H1 (cell line): Measurements from ENCODE around the gene STARD4. TPM values are rescaled to one million over a fixed set of nuclear protein-coding genes. Genes with fewer than 3 reads are reported as not detected.

Experiments used
- CTCF ChIA-PET: fragments of 300-600 bp; sonication (Branson Sonifier 250); formaldehyde crosslinking; loops from one replicate; lab custom pipeline; 2021; ENCODE audit not compliant: partially characterized antibody; lab: Charles Lee
- POLR2A ChIA-PET: fragments of 300-600 bp; sonication (Branson Sonifier 250); formaldehyde crosslinking; loops from one replicate; lab custom pipeline; 2021; ENCODE audit warnings: inconsistent platforms; ENCODE audit not compliant: partially characterized antibody; lab: Charles Lee
- DNase-seq, 2 experiments: peaks; one replicate each; pipeline versions ENCODE4 v3.0.0 to v3.0.0-alpha.2; 2010 to 2022; ENCODE audit warnings: low spot score in 2 of 2, low read depth in 1 of 2, mixed read lengths in 1 of 2
- FAIRE-seq: peaks from 2 replicates; lab custom pipeline; 2011; peaks lifted over from hg19 to GRCh38; lab: Jason Lieb, UNC
- H2AFZ ChIP-seq: 2 replicates; pipeline ENCODE4 v1.8.1; 2012; ENCODE audit warnings: low read length, inconsistent platforms
- H2AK5ac ChIP-seq: 2 replicates; pipeline ENCODE4 v1.6.1; 2013; ENCODE audit warnings: low read depth, low read length
- H2BK120ac ChIP-seq: replicated peaks from 2 replicates; pipeline ENCODE3; 2013; ENCODE audit warnings: low read depth, low read length, inconsistent platforms
- H2BK12ac ChIP-seq: 2 replicates; pipeline ENCODE4 v1.6.1; 2013; ENCODE audit warnings: low read depth, low read length
- H2BK15ac ChIP-seq: 2 replicates; pipeline ENCODE4 v1.6.1; 2013; ENCODE audit warnings: low read length
- H2BK20ac ChIP-seq: 2 replicates; pipeline ENCODE4 v1.6.1; 2013; ENCODE audit warnings: low read length
- H2BK5ac ChIP-seq: 2 replicates; pipeline ENCODE4 v1.6.1; 2013; ENCODE audit warnings: low read depth, low read length
- H3K14ac ChIP-seq: 2 replicates; pipeline ENCODE4 v1.6.1; 2013; ENCODE audit warnings: inconsistent platforms; ENCODE audit not compliant: insufficient read length
- H3K18ac ChIP-seq: 2 replicates; pipeline ENCODE4 v1.6.1; 2013; ENCODE audit warnings: low read length; ENCODE audit errors: extremely low read depth
- H3K23ac ChIP-seq: 2 replicates; pipeline ENCODE4 v1.6.1; 2013; ENCODE audit warnings: inconsistent platforms; ENCODE audit not compliant: insufficient read length
- H3K23me2 ChIP-seq: 2 replicates; pipeline ENCODE4 v1.6.1; 2013; ENCODE audit warnings: low read depth, low read length
- H3K27ac ChIP-seq: 2 replicates; pipeline ENCODE4 v1.6.1; 2011; ENCODE audit warnings: low read depth, low read length, inconsistent platforms
- H3K27me3 ChIP-seq, 4 experiments: replicated peaks in 1 of 4; 1 replicate in 1 of 4; 2 replicates in 3 of 4; pipeline versions ENCODE4 v1.6.1 to v1.8.1; 2011 to 2013; ENCODE audit warnings: low read length in 3 of 4, mild to moderate bottlenecking in 3 of 4, inconsistent platforms in 2 of 4, mixed read lengths in 2 of 4, moderate library complexity in 1 of 4; ENCODE audit not compliant: control insufficient read depth in 3 of 4, insufficient read depth in 3 of 4; ENCODE audit errors: extremely low read depth in 1 of 4
- H3K36me3 ChIP-seq, 4 experiments: 2 replicates each; pipeline versions ENCODE4 v1.6.1 to v1.8.1; 2011 to 2013; ENCODE audit warnings: mild to moderate bottlenecking in 4 of 4, low read length in 3 of 4, moderate library complexity in 2 of 4, control low read depth in 1 of 4, inconsistent platforms in 1 of 4; ENCODE audit not compliant: insufficient read depth in 4 of 4, control insufficient read depth in 2 of 4
- H3K4ac ChIP-seq: replicated peaks from 2 replicates; pipeline ENCODE3; 2013; ENCODE audit warnings: low read length, low read depth, mixed read lengths, inconsistent platforms; ENCODE audit not compliant: insufficient read length
- H3K4me1 ChIP-seq, 4 experiments: replicated peaks in 1 of 4; 1 replicate in 1 of 4; 2 replicates in 3 of 4; pipeline versions ENCODE4 v1.6.1 to v1.8.1; 2011 to 2013; ENCODE audit warnings: low read length in 3 of 4, inconsistent platforms in 2 of 4, mixed read lengths in 1 of 4; ENCODE audit not compliant: insufficient read depth in 4 of 4, control insufficient read depth in 3 of 4
- H3K4me2 ChIP-seq, 2 experiments: 2 replicates each; pipeline versions ENCODE4 v1.6.1 to v1.8.1; 2011 to 2013; ENCODE audit warnings: low read depth in 2 of 2, low read length in 2 of 2, control low read depth in 1 of 2, inconsistent platforms in 1 of 2, mild to moderate bottlenecking in 1 of 2; ENCODE audit not compliant: insufficient read depth in 1 of 2
- H3K4me3 ChIP-seq, 4 experiments: fragments of 200-600, 300-600 bp in 1 of 4; sonication (generic), shearing (Covaris generic), sonication (Bioruptor Twin) in 1 of 4; 2 replicates each; pipeline versions ENCODE4 v1.5.1 to v1.8.1; 2011 to 2016; ENCODE audit warnings: low read length in 4 of 4, low read depth in 3 of 4, control low read depth in 2 of 4, inconsistent platforms in 2 of 4, mild to moderate bottlenecking in 2 of 4, mixed read lengths in 1 of 4, moderate library complexity in 1 of 4; ENCODE audit not compliant: insufficient read depth in 2 of 4; ENCODE audit errors: extremely low read depth in 1 of 4
- H3K56ac ChIP-seq: replicated peaks from 2 replicates; pipeline ENCODE3; 2013; ENCODE audit warnings: low read depth, mild to moderate bottlenecking, mixed read lengths, low read length, inconsistent platforms; ENCODE audit not compliant: insufficient read length
- H3K79me1 ChIP-seq: 2 replicates; pipeline ENCODE4 v1.6.1; 2013; ENCODE audit warnings: low read depth, low read length, control low read depth
- H3K79me2 ChIP-seq, 2 experiments: 2 replicates each; pipeline versions ENCODE4 v1.6.1 to v1.8.1; 2012 to 2013; ENCODE audit warnings: low read length in 2 of 2, mild to moderate bottlenecking in 2 of 2, inconsistent platforms in 1 of 2; ENCODE audit not compliant: insufficient read depth in 2 of 2, control insufficient read depth in 1 of 2
- H3K9ac ChIP-seq, 4 experiments: replicated peaks in 1 of 4; 1 replicate in 1 of 4; 2 replicates in 3 of 4; pipeline versions ENCODE4 v1.6.1 to v1.8.1; 2011 to 2013; ENCODE audit warnings: low read depth in 3 of 4, low read length in 3 of 4, control low read depth in 2 of 4, mild to moderate bottlenecking in 2 of 4, moderate library complexity in 2 of 4, inconsistent platforms in 1 of 4; ENCODE audit errors: extremely low read depth in 1 of 4
- H3K9me3 ChIP-seq, 2 experiments: 2 replicates each; pipeline versions ENCODE4 v1.6.1 to v1.8.1; 2012 to 2013; ENCODE audit warnings: mild to moderate bottlenecking in 2 of 2, moderate library complexity in 2 of 2, control low read depth in 1 of 2, inconsistent platforms in 1 of 2, low read depth in 1 of 2, low read length in 1 of 2, mixed read lengths in 1 of 2; ENCODE audit not compliant: insufficient read depth in 2 of 2
- H4K20me1 ChIP-seq, 2 experiments: replicated peaks in 1 of 2; 2 replicates each; pipeline versions ENCODE3 to v1.8.1; 2011 to 2013; ENCODE audit warnings: inconsistent platforms in 2 of 2, low read length in 2 of 2, mild to moderate bottlenecking in 1 of 2; ENCODE audit not compliant: insufficient read depth in 2 of 2, control insufficient read depth in 1 of 2
- H4K5ac ChIP-seq: 2 replicates; pipeline ENCODE4 v1.6.1; 2013; ENCODE audit warnings: low read length, low read depth, mixed read lengths, inconsistent platforms; ENCODE audit not compliant: insufficient read length
- H4K8ac ChIP-seq: 2 replicates; pipeline ENCODE4 v1.8.0; 2013; ENCODE audit warnings: mild to moderate bottlenecking, moderate library complexity, low read length, inconsistent platforms; ENCODE audit not compliant: insufficient read depth; ENCODE audit errors: extremely low read depth
- H4K91ac ChIP-seq: replicated peaks from 2 replicates; pipeline ENCODE3; 2013; ENCODE audit warnings: low read length, mixed read lengths, inconsistent platforms; ENCODE audit not compliant: insufficient read length
- CBX8 ChIP-seq: fragments of 300-800, 300-1000 bp; sonication (generic); IDR thresholded peaks from 2 replicates; pipeline ENCODE4 v1.7.1; 2016; ENCODE audit warnings: low read depth, low read length, borderline replicate concordance
- CHD2 ChIP-seq: IDR thresholded peaks from 2 replicates; pipeline ENCODE4 v1.6.1; 2012; ENCODE audit warnings: low read length, improper control_type of control experiment
- CREB1 ChIP-seq: IDR thresholded peaks from 2 replicates; pipeline ENCODE4 v1.6.1; 2012; ENCODE audit warnings: inconsistent platforms
- CTBP2 ChIP-seq: IDR thresholded peaks from 2 replicates; pipeline ENCODE4 v1.7.0; 2011; ENCODE audit warnings: borderline replicate concordance, mild to moderate bottlenecking, moderate library complexity, mixed read lengths, low read length; ENCODE audit not compliant: insufficient read depth, insufficient read length
- EGR1 ChIP-seq: IDR thresholded peaks from 2 replicates; pipeline ENCODE4 v1.6.1; 2011; ENCODE audit warnings: low read depth, low read length, borderline replicate concordance
- JUN ChIP-seq: IDR thresholded peaks from 2 replicates; pipeline ENCODE4 v1.6.1; 2011; ENCODE audit warnings: low read depth, mild to moderate bottlenecking, improper control_type of control experiment, low read length
- POLR2A ChIP-seq, 2 experiments: IDR thresholded peaks; 1 replicate in 1 of 2; 2 replicates in 1 of 2; pipeline ENCODE4 v1.6.1; 2011; ENCODE audit warnings: low read depth in 2 of 2, low read length in 2 of 2, mild to moderate bottlenecking in 2 of 2; ENCODE audit errors: control extremely low read depth in 1 of 2
- RBBP5 ChIP-seq: IDR thresholded peaks from 2 replicates; pipeline ENCODE4 v1.7.1; 2012; ENCODE audit warnings: low read depth, mild to moderate bottlenecking, inconsistent platforms, low read length, moderate library complexity, borderline replicate concordance
- SP2 ChIP-seq: IDR thresholded peaks from 2 replicates; pipeline ENCODE4 v1.6.1; 2012; ENCODE audit warnings: mild to moderate bottlenecking, low read length, inconsistent platforms
- WGBS, 2 experiments: shearing (Covaris generic) in 1 of 2; methylation state at CpG; one replicate each; pipeline versions ENCODE4 v1.1.6 to v1.1.7; 2013 to 2015; ENCODE audit warnings: low lambda C conversion rate in 2 of 2, mixed read lengths in 2 of 2, inconsistent platforms in 1 of 2, low coverage in 1 of 2, missing lambda C conversion rate in 1 of 2; ENCODE audit not compliant: insufficient replicate concordance in 2 of 2, insufficient coverage in 1 of 2, insufficient read length in 1 of 2; ENCODE audit errors: extremely low coverage in 1 of 2, missing lambda C conversion rate in 1 of 2; 5-methylcytosine and 5-hydroxymethylcytosine counted together
- polyA plus RNA-seq, 7 experiments: library from polyadenylated mRNA; depleted of rRNA in 3 of 7; stranded (reverse) in 5 of 7; unstranded in 2 of 7; fragments of >200 nt in 5 of 7; fragments of 200-250 nt in 2 of 7; gene quantifications; 1 replicate in 5 of 7; 2 replicates in 1 of 7; 4 replicates in 1 of 7; pipeline versions ENCODE4 v1.2.1 to v1.2.3, GENCODE V29; 2011 to 2013; ENCODE audit warnings: missing spikeins in 2 of 7, mixed read lengths in 2 of 7
- total RNA-seq: library from RNA; stranded (reverse); fragmentation: NEBNext Ultra II Directional; extraction: Animal tissue kit (Norgen Biotek cat#: 25700); gene quantifications from 2 replicates; pipeline ENCODE4 v1.2.1, GENCODE V29; 2021
- TF ChIP-seq, protein P1 (sequence below), 3 experiments: IDR thresholded peaks; 1 replicate in 2 of 3; 2 replicates in 1 of 3; pipeline versions ENCODE4 v1.5.1 to v1.6.1; 2011; ENCODE audit warnings: low read length in 3 of 3, mild to moderate bottlenecking in 3 of 3, inconsistent platforms in 2 of 3, low read depth in 1 of 3, moderate library complexity in 1 of 3; ENCODE audit not compliant: insufficient read depth in 1 of 3; ENCODE audit errors: control extremely low read depth in 1 of 3
- TF ChIP-seq, protein P2 (sequence below): IDR thresholded peaks from 2 replicates; pipeline ENCODE4 v1.6.1; 2012; ENCODE audit warnings: inconsistent platforms
- TF ChIP-seq, protein P3 (sequence below): IDR thresholded peaks from 2 replicates; pipeline ENCODE4 v1.6.1; 2012; ENCODE audit warnings: inconsistent platforms

STARD4 gene
- total and polyA plus RNA-seq, 2 of the 8 experiments (the other 6 are each of a cell fraction or from before 2014, with no cell fraction given), result 10.8 to 47.9 TPM

DNA sequence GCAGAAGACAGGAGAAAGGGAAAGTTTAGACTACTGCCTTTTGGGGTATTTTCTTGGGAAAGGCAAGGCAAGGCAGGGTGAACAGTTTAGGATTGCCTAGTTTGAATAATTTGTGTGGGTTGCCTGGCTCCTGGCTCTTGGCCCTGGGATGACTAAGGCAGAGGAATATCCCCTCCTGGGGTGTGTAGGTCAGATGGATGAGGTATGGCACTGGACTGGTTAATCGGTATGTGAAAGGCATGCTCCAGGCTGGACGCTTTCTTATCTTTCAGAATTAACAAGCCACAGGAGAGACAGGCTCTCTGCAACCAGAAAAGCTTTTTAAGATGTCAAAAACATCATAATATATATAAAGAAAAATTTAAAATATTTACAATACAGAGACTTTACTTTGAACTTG lies 58.6 kb downstream of the STARD4 start:
- H3K79me1 ChIP-seq, result no peaks in the 10 kb centered on the region
- H3K4ac ChIP-seq, result no peak overlapping the region
- 84% methylated on average over 2 of the region's 2 CpGs; no CpG with 5 or more reads in 1 of the 2 experiments for WGBS, 2 experiments
- H3K23me2 ChIP-seq, result no peaks in the 10 kb centered on the region
- H3K14ac ChIP-seq, result no peak overlapping the region
- H2AK5ac ChIP-seq, result no peak overlapping the region
- no peak overlapping the region for H2AFZ ChIP-seq
- DNase-seq (no peak), FAIRE-seq (no peak)
- no peak overlapping the region for H4K8ac ChIP-seq
- H3K27ac ChIP-seq, result no peak overlapping the region
- H3K4me3 ChIP-seq, result no peak overlapping the region
- no peak overlapping the region for H3K9ac ChIP-seq
- H3K27me3 ChIP-seq, result no peaks in the 10 kb centered on the region
- no peak overlapping the region for H2BK5ac ChIP-seq
- H3K4me2 ChIP-seq, result no peak overlapping the region
- no peak overlapping the region for H2BK20ac ChIP-seq
- H2BK15ac ChIP-seq, result no peak overlapping the region
- no peak overlapping the region for H3K56ac ChIP-seq
- H2BK12ac ChIP-seq, result no peak overlapping the region
- H4K91ac ChIP-seq, result no peak overlapping the region
- H3K36me3 ChIP-seq, result no peaks in the 10 kb centered on the region
- H3K79me2 ChIP-seq, result no peaks in the 10 kb centered on the region
- no peak overlapping the region for H2BK120ac ChIP-seq
- H4K20me1 ChIP-seq, result no peaks in the 10 kb centered on the region
- CTCF ChIA-PET, result no interaction called here
- no peak overlapping the region for H3K18ac ChIP-seq
- H3K23ac ChIP-seq, result no peak overlapping the region
- no peaks in the 10 kb centered on the region for H3K4me1 ChIP-seq
- POLR2A ChIA-PET, result no interaction called here
- no peaks in the 10 kb centered on the region for H3K9me3 ChIP-seq
- H4K5ac ChIP-seq, result no peak overlapping the region
- TF ChIP-seq, protein P1, sequence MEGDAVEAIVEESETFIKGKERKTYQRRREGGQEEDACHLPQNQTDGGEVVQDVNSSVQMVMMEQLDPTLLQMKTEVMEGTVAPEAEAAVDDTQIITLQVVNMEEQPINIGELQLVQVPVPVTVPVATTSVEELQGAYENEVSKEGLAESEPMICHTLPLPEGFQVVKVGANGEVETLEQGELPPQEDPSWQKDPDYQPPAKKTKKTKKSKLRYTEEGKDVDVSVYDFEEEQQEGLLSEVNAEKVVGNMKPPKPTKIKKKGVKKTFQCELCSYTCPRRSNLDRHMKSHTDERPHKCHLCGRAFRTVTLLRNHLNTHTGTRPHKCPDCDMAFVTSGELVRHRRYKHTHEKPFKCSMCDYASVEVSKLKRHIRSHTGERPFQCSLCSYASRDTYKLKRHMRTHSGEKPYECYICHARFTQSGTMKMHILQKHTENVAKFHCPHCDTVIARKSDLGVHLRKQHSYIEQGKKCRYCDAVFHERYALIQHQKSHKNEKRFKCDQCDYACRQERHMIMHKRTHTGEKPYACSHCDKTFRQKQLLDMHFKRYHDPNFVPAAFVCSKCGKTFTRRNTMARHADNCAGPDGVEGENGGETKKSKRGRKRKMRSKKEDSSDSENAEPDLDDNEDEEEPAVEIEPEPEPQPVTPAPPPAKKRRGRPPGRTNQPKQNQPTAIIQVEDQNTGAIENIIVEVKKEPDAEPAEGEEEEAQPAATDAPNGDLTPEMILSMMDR (IDR thresholded peaks at IDR 0.05; ENCODE audit: control extremely low read depth in 1 of 3, insufficient read depth in 1 of 3, low read depth in 1 of 3, low read length in 3 of 3), result no peak
- TF ChIP-seq POLR2A (IDR thresholded peaks at IDR 0.05; ENCODE audit: control extremely low read depth in 1 of 2, low read depth in 2 of 2, low read length in 2 of 2), result no peak
- TF ChIP-seq CTBP2, result no peak
- no peak for TF ChIP-seq CHD2
- no peak for TF ChIP-seq CBX8
- no peak for TF ChIP-seq CREB1
- TF ChIP-seq RBBP5, result no peak
- TF ChIP-seq, protein P2, sequence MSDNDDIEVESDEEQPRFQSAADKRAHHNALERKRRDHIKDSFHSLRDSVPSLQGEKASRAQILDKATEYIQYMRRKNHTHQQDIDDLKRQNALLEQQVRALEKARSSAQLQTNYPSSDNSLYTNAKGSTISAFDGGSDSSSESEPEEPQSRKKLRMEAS, result no peak
- TF ChIP-seq JUN, result no peak
- no peak for TF ChIP-seq SP2
- TF ChIP-seq EGR1, result no peak
- TF ChIP-seq, protein P3, sequence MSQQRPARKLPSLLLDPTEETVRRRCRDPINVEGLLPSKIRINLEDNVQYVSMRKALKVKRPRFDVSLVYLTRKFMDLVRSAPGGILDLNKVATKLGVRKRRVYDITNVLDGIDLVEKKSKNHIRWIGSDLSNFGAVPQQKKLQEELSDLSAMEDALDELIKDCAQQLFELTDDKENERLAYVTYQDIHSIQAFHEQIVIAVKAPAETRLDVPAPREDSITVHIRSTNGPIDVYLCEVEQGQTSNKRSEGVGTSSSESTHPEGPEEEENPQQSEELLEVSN, result no peak
